ENCODE measurements around the gene AFF3.

DNA sequence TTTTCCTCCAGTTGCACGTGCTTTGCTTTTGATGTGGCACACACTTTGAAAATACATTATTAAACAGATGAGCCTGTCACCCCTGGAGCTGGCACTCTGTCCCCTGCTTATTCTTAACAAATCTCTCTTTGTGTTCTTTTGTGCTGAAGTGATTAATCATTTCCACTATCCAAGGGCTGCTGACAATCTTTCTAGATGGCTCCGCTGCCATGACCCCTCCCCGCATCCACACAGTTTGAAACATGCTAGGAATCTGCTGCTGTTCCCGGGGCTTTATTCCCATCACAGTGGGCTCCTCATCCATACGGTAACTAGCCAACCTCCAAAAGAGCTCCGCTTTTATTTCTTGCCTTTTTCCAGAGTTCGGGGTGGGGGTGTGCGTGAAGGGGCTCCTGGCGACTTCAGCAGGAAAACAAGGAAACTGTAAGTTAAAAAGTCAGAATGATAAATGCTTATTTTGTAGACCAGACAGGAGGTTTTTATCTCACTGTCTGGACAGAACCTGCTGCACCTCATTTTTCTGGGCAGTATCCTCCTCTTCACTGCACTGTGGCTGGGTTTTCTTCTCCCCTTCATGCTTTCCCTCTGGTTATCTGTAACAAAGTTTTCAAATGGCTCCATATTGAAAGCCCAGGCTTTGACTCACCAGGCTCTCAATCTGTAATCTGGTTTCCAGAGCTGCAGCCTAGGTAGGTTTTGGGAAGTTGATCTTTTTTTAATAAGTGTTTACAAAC is 319.7 kb downstream of the AFF3 start:
- TF ChIP-seq CTCF (IDR thresholded peaks at IDR 0.05), result no peak
- TF ChIP-seq POLR2A (IDR thresholded peaks at IDR 0.05), result no peak
